Activated CD4-positive, alpha-beta T cell treated with anti-CD3 and anti-CD28 coated beads, Interleukin-2, amount 10 ng/mL, durations not matched to agents 24 days and 14 days (primary cell): Measurements from ENCODE around the gene SYNE2. TPM values are rescaled to one million over a fixed set of nuclear protein-coding genes. Genes with fewer than 3 reads are reported as not detected.

Experiments used
- DNase-seq: peaks from one replicate; pipeline ENCODE4 v3.0.0; 2022
- H3K27ac Mint-ChIP-seq: one replicate; pipeline ENCODE4 v1.8.0; 2022; ENCODE audit warnings: mild to moderate bottlenecking, mixed read lengths
- H3K27me3 Mint-ChIP-seq: one replicate; pipeline ENCODE4 v1.8.0; 2022; ENCODE audit warnings: mixed read lengths
- H3K36me3 Mint-ChIP-seq: one replicate; pipeline ENCODE4 v1.8.0; 2022; ENCODE audit warnings: low read depth, mild to moderate bottlenecking, mixed read lengths
- H3K4me1 Mint-ChIP-seq: one replicate; pipeline ENCODE4 v1.8.0; 2021; ENCODE audit warnings: mixed read lengths
- H3K4me3 Mint-ChIP-seq: one replicate; pipeline ENCODE4 v1.8.0; 2022; ENCODE audit warnings: mild to moderate bottlenecking, moderate library complexity, mixed read lengths
- H3K9me3 Mint-ChIP-seq: one replicate; pipeline ENCODE4 v1.8.0; 2021; ENCODE audit warnings: mixed read lengths
- intact Hi-C: fragments of 100-400 bp; cut with micrococcal nuclease; formaldehyde crosslinking; loops from one replicate; pipeline ENCODE4 v1.15.1; 2023
- total RNA-seq: library from RNA; stranded (reverse); gene quantifications from 2 replicates; pipeline ENCODE4 v1.2.3, GENCODE V29; 2022

Gene SYNE2
- total RNA-seq, 1 donor from 2014 or later: 22.4 TPM

GRCh38 chr14:63966407-63966806, 113.6 kb downstream of the SYNE2 start:
- Mint-ChIP-seq H3K9me3 (no peaks in the 10 kb centered on the region), H3K27me3 (no peaks in the 10 kb centered on the region), H3K4me3 (no peak overlapping the region), H3K36me3 (peaks cover 23% of the 10 kb centered on the region), H3K27ac (no peak overlapping the region), H3K4me1 (no peaks in the 10 kb centered on the region)
- DNase-seq: no peak
- intact Hi-C loops: no loop called here

GRCh38 chr14:63972323-63972932, 119.6 kb downstream of the SYNE2 start:
- no peak for DNase-seq
- H3K27me3 Mint-ChIP-seq: no peaks in the 10 kb centered on the region
- H3K27ac Mint-ChIP-seq: no peak overlapping the region
- no peaks in the 10 kb centered on the region for H3K9me3 Mint-ChIP-seq
- H3K36me3 Mint-ChIP-seq: peaks cover 34% of the 10 kb centered on the region
- intact Hi-C loops: no loop called here
- no peak overlapping the region for H3K4me3 Mint-ChIP-seq
- no peaks in the 10 kb centered on the region for H3K4me1 Mint-ChIP-seq

GRCh38 chr14:63974176-63974575, 121.4 kb downstream of the SYNE2 start:
- Mint-ChIP-seq H3K4me3 (no peak overlapping the region), H3K36me3 (peaks cover 39% of the 10 kb centered on the region), H3K27me3 (no peaks in the 10 kb centered on the region), H3K27ac (no peak overlapping the region), H3K4me1 (no peaks in the 10 kb centered on the region), H3K9me3 (no peaks in the 10 kb centered on the region)
- DNase-seq: peak; percentile 37
- intact Hi-C loops: no loop called here

- intact Hi-C loops: no loop called here
Observed at GRCh38 chr14:63981569-63981968, 128.8 kb downstream of the SYNE2 start.

GRCh38 chr14:63982156-63982555, 129.4 kb downstream of the SYNE2 start:
- no peak overlapping the region for H3K27ac Mint-ChIP-seq

More at GRCh38 chr14:63981569-63981968, 128.8 kb downstream of the SYNE2 start:
- no peak for DNase-seq
- H3K9me3 Mint-ChIP-seq: no peaks in the 10 kb centered on the region
- no peaks in the 10 kb centered on the region for H3K27me3 Mint-ChIP-seq
- H3K4me3 Mint-ChIP-seq: no peak overlapping the region
- no peaks in the 10 kb centered on the region for H3K4me1 Mint-ChIP-seq
- peaks cover 41% of the 10 kb centered on the region for H3K36me3 Mint-ChIP-seq
- no peak overlapping the region for H3K27ac Mint-ChIP-seq

GRCh38 chr14:63982629-63983028, 129.8 kb downstream of the SYNE2 start:
- no peaks in the 10 kb centered on the region for H3K9me3 Mint-ChIP-seq
- no peak overlapping the region for H3K4me3 Mint-ChIP-seq
- peaks cover 40% of the 10 kb centered on the region for H3K36me3 Mint-ChIP-seq
- no peak overlapping the region for H3K27ac Mint-ChIP-seq
- no peaks in the 10 kb centered on the region for H3K4me1 Mint-ChIP-seq
- H3K27me3 Mint-ChIP-seq: no peaks in the 10 kb centered on the region
- DNase-seq: no peak
- intact Hi-C loops: no loop called here

More at GRCh38 chr14:63982156-63982555, 129.4 kb downstream of the SYNE2 start:
- intact Hi-C loops: no loop called here
- H3K9me3 Mint-ChIP-seq: no peaks in the 10 kb centered on the region
- H3K4me3 Mint-ChIP-seq: no peak overlapping the region
- DNase-seq: peak; percentile 43
- peaks cover 40% of the 10 kb centered on the region for H3K36me3 Mint-ChIP-seq
- H3K27me3 Mint-ChIP-seq: no peaks in the 10 kb centered on the region
- H3K4me1 Mint-ChIP-seq: no peaks in the 10 kb centered on the region

GRCh38 chr14:63986789-63987533, 134.2 kb downstream of the SYNE2 start:
- intact Hi-C loops: no loop called here

GRCh38 chr14:63988579-63988978, 135.8 kb downstream of the SYNE2 start:
- intact Hi-C loops: no loop called here

More at GRCh38 chr14:63986789-63987533, 134.2 kb downstream of the SYNE2 start:
- Mint-ChIP-seq H3K36me3 (peaks cover 26% of the 10 kb centered on the region), H3K27me3 (no peaks in the 10 kb centered on the region), H3K27ac (no peak overlapping the region), H3K9me3 (no peaks in the 10 kb centered on the region), H3K4me1 (peaks cover 9% of the 10 kb centered on the region), H3K4me3 (no peak overlapping the region)
- no peak for DNase-seq

GRCh38 chr14:63991833-63992232, 139.0 kb downstream of the SYNE2 start:
- Mint-ChIP-seq H3K27ac (peak overlapping the region; percentile 36), H3K27me3 (no peaks in the 10 kb centered on the region), H3K4me3 (no peak overlapping the region), H3K9me3 (no peaks in the 10 kb centered on the region), H3K36me3 (peaks cover 39% of the 10 kb centered on the region), H3K4me1 (peaks cover 11% of the 10 kb centered on the region)
- DNase-seq: peak; percentile 67
- intact Hi-C loops: loop anchor here (5.0 kb wide), 1 partner anchor 140 kb away; the partner anchor contains the start of gene SYNE2

More at GRCh38 chr14:63988579-63988978, 135.8 kb downstream of the SYNE2 start:
- Mint-ChIP-seq H3K36me3 (peaks cover 27% of the 10 kb centered on the region), H3K9me3 (no peaks in the 10 kb centered on the region), H3K27me3 (no peaks in the 10 kb centered on the region), H3K4me3 (no peak overlapping the region), H3K4me1 (peaks cover 11% of the 10 kb centered on the region), H3K27ac (no peak overlapping the region)
- DNase-seq: no peak

GRCh38 chr14:63992858-63993257, 140.1 kb downstream of the SYNE2 start:
- peaks cover 46% of the 10 kb centered on the region for H3K36me3 Mint-ChIP-seq
- H3K4me1 Mint-ChIP-seq: peaks cover 11% of the 10 kb centered on the region
- peak overlapping the region; percentile 9 for H3K27ac Mint-ChIP-seq
- no peaks in the 10 kb centered on the region for H3K9me3 Mint-ChIP-seq
- no peak overlapping the region for H3K4me3 Mint-ChIP-seq
- intact Hi-C loops: loop anchor here (5.0 kb wide), 1 partner anchor 141 kb away; the partner anchor contains the start of gene SYNE2
- no peak for DNase-seq
- H3K27me3 Mint-ChIP-seq: no peaks in the 10 kb centered on the region

GRCh38 chr14:63993992-63994391, 141.2 kb downstream of the SYNE2 start:
- Mint-ChIP-seq H3K27ac (no peak overlapping the region), H3K27me3 (no peaks in the 10 kb centered on the region), H3K36me3 (peaks cover 48% of the 10 kb centered on the region), H3K4me3 (no peak overlapping the region), H3K9me3 (no peaks in the 10 kb centered on the region), H3K4me1 (peaks cover 8% of the 10 kb centered on the region)
- no peak for DNase-seq
- intact Hi-C loops: loop anchor here (5.0 kb wide), 1 partner anchor 142 kb away; the partner anchor contains the start of gene SYNE2

GRCh38 chr14:63995285-63995684, 142.5 kb downstream of the SYNE2 start:
- Mint-ChIP-seq H3K27me3 (no peaks in the 10 kb centered on the region), H3K27ac (no peak overlapping the region), H3K4me3 (no peak overlapping the region), H3K4me1 (peaks cover 8% of the 10 kb centered on the region), H3K36me3 (peaks cover 57% of the 10 kb centered on the region), H3K9me3 (no peaks in the 10 kb centered on the region)
- DNase-seq: no peak
- intact Hi-C loops: no loop called here

- Mint-ChIP-seq H3K36me3 (peaks cover 62% of the 10 kb centered on the region), H3K9me3 (no peaks in the 10 kb centered on the region), H3K27me3 (no peaks in the 10 kb centered on the region), H3K27ac (no peak overlapping the region), H3K4me1 (peaks cover 8% of the 10 kb centered on the region), H3K4me3 (no peak overlapping the region)
- intact Hi-C loops: no loop called here
- no peak for DNase-seq
Observed at GRCh38 chr14:63996016-63996415, 143.2 kb downstream of the SYNE2 start.

GRCh38 chr14:63996625-63997220, 143.9 kb downstream of the SYNE2 start:
- Mint-ChIP-seq H3K9me3 (no peaks in the 10 kb centered on the region), H3K4me1 (peaks cover 5% of the 10 kb centered on the region), H3K4me3 (no peak overlapping the region), H3K27me3 (no peaks in the 10 kb centered on the region), H3K36me3 (peaks cover 65% of the 10 kb centered on the region), H3K27ac (no peak overlapping the region)
- DNase-seq: no peak
- intact Hi-C loops: no loop called here
